Glomerular visceral epithelial cell (primary cell): ENCODE measurements around the gene RNF144B.
"Not testable (repeated sequence)": the region's sequence is repeated elsewhere in the genome, so short reads cannot be mapped to it uniquely, and the experiment has no call there.

Experiments used
- DNase-seq: peaks from one replicate; pipeline ENCODE4 v3.0.0-alpha.2; 2016; ENCODE audit errors: extremely low spot score

RNF144B gene

GRCh38 chr6:18444111-18444510, 57.0 kb downstream of the RNF144B start:
- DNase-seq, result no peak

- no peak for DNase-seq
These were observed 58.1 kb downstream of the RNF144B start for GRCh38 chr6:18445228-18445627.

GRCh38 chr6:18446771-18447170, 59.6 kb downstream of the RNF144B start:
- DNase-seq, result no peak

GRCh38 chr6:18447552-18447951, 60.4 kb downstream of the RNF144B start:
- no peak for DNase-seq

GRCh38 chr6:18451756-18452155, 64.6 kb downstream of the RNF144B start:
- no peak for DNase-seq

GRCh38 chr6:18454446-18454845, 67.3 kb downstream of the RNF144B start:
- no peak for DNase-seq

GRCh38 chr6:18457065-18457737, 70.1 kb downstream of the RNF144B start:
- no peak for DNase-seq

GRCh38 chr6:18458086-18458485, 70.9 kb downstream of the RNF144B start:
- not testable (repeated sequence) for DNase-seq

GRCh38 chr6:18463429-18463828, 76.3 kb downstream of the RNF144B start:
- no peak for DNase-seq

GRCh38 chr6:18464176-18464575, 77.0 kb downstream of the RNF144B start:
- no peak for DNase-seq

GRCh38 chr6:18465410-18466154, 78.4 kb downstream of the RNF144B start:
- DNase-seq, result no peak

- no peak for DNase-seq
These were observed 80.8 kb downstream of the RNF144B start for GRCh38 chr6:18467741-18468502.

- no peak for DNase-seq
These were observed 81.3 kb downstream of the RNF144B start for GRCh38 chr6:18468503-18468843.

GRCh38 chr6:18469536-18469935, 82.4 kb downstream of the RNF144B start:
- no peak for DNase-seq

- no peak for DNase-seq
These were observed 84.2 kb downstream of the RNF144B start for GRCh38 chr6:18471232-18471964.

- no peak for DNase-seq
These were observed 85.8 kb downstream of the RNF144B start for GRCh38 chr6:18472941-18473340.

GRCh38 chr6:18473755-18474154, 86.6 kb downstream of the RNF144B start:
- DNase-seq, result no peak

- no peak for DNase-seq
These were observed 90.3 kb downstream of the RNF144B start for GRCh38 chr6:18477301-18477941.

GRCh38 chr6:18478610-18479009, 91.5 kb downstream of the RNF144B start:
- no peak for DNase-seq

GRCh38 chr6:18481870-18482269, 94.7 kb downstream of the RNF144B start:
- no peak for DNase-seq

GRCh38 chr6:18485660-18486435, 98.7 kb downstream of the RNF144B start:
- no peak for DNase-seq
